Ovary (tissue), 10 donors: ENCODE data around the gene ATP6V0A1. TPM values are rescaled to one million over a fixed set of nuclear protein-coding genes. Genes with fewer than 3 reads are reported as not detected.

Experiments used
- DNase-seq, 5 donors: peaks; one replicate each; pipeline ENCODE4 v3.0.0-alpha.2; 2019 to 2020
- H3K27ac ChIP-seq, 2 donors: fragments of 200-600 bp; one replicate each; pipeline versions ENCODE4 v1.5.1 to v1.8.0; 2019 to 2022
- H3K27me3 ChIP-seq: fragments of 200-600 bp; one replicate; pipeline ENCODE4 v1.8.0; 2022
- H3K36me3 ChIP-seq: fragments of 200-600 bp; sonication (generic); one replicate; pipeline ENCODE4 v1.5.1; 2019
- H3K4me1 ChIP-seq: one replicate; pipeline ENCODE4 v1.8.1; 2013; ENCODE audit warnings: mild to moderate bottlenecking, moderate library complexity; ENCODE audit not compliant: insufficient read depth
- H3K4me3 ChIP-seq: fragments of 200-600 bp; sonication (generic); one replicate; pipeline ENCODE4 v1.5.1; 2017
- H3K9me3 ChIP-seq, 2 donors: fragments of 200-600 bp in 1 of 2; sonication (generic) in 1 of 2; one replicate each; pipeline versions ENCODE4 v1.5.1 to v1.8.1; 2013 to 2019; ENCODE audit warnings: mild to moderate bottlenecking in 1 of 2, moderate library complexity in 1 of 2
- EP300 ChIP-seq: sonication (generic); formaldehyde crosslinking; IDR thresholded peaks from one replicate; pipeline ENCODE4 v1.6.1; 2017; ENCODE audit warnings: antibody characterized with exemption
- POLR2A ChIP-seq: fragments of 450-650 bp; IDR thresholded peaks from one replicate; pipeline ENCODE4 v1.6.1; 2017; ENCODE audit warnings: antibody characterized with exemption, mild to moderate bottlenecking, moderate library complexity
- WGBS, 3 donors: extraction: QIAGEN DNeasy Blood & Tissue Kit in 1 of 3; methylation state at CpG; one replicate each; pipeline versions ENCODE4 v1.1.5 to v1.1.7; 2013 to 2017; 5-methylcytosine and 5-hydroxymethylcytosine counted together
- intact Hi-C, 4 donors: fragments of 100-400 bp; cut with DNase I; formaldehyde crosslinking; loops; one replicate each; pipeline versions ENCODE4 v1.11.0 to v1.15.1; 2022 to 2023
- long read RNA-seq, 3 donors: library from polyadenylated mRNA in 2 of 3; unstranded in 2 of 3; transcript quantifications; one replicate each; pipeline ENCODE4 v2.0.0 and lab custom pipeline, GENCODE V29; 2021 to 2026
- polyA plus RNA-seq, 2 donors: library from polyadenylated mRNA; stranded (reverse); fragments of 200-250 nt in 1 of 2; fragments of 350-450 nt in 1 of 2; fragmentation: Illumina TruSeq in 1 of 2; extraction: RNeasy Lipid Tissue Mini Kit (QIAGEN cat#74804) in 1 of 2; gene quantifications; one replicate each; pipeline ENCODE4 v1.2.3, GENCODE V29; 2013 to 2014
- total RNA-seq, 7 donors: library from RNA; depleted of rRNA in 2 of 7; stranded (reverse); fragments of >200 nt in 2 of 7; fragmentation: NEBNext Ultra II Directional in 3 of 7; extraction: Animal tissue kit (Norgen Biotek cat#: 25700) in 3 of 7; gene quantifications; one replicate each; pipeline versions ENCODE4 v1.1.0 to v1.2.4, GENCODE V29; 2016 to 2023
- TF ChIP-seq, protein P1 (sequence below), 3 donors: fragments of 450-650 bp in 2 of 3; fragments of 200-600 bp in 1 of 3; IDR thresholded peaks; one replicate each; pipeline versions ENCODE4 v1.5.1 to v1.8.0; 2016 to 2022; ENCODE audit warnings: antibody characterized with exemption in 3 of 3, mild to moderate bottlenecking in 1 of 3
- donor health status: DM: no; HTN: no; CAD: no; lungs with moderate emphysema.
- donor health status: DM: no; HTN: no; CAD: no.
- donor health status: Bipolar disorder and iron deficiency.
- donor health status: DM: yes; HTN: yes; CAD: no.
- donor health status: DM: no; HTN: no; CAD: no.
- donor health status: DM: yes; HTN: yes; CAD: no.

Gene ATP6V0A1
- total RNA-seq (10 to 100 TPM; 47.6 to 94.1 (median 74.1) TPM), polyA plus RNA-seq (100 to 1,000 TPM in 1 of 2 donors, 10 to 100 TPM in 1; 36.3 to 118 TPM)
- long read RNA-seq, donor 1, full-length matches to known transcripts: 33 of 41 reads
- long read RNA-seq, donor 1, partial matches to known transcripts: 4 of 41 reads
- long read RNA-seq, donor 1, other reads (novel, unspliced or antisense): 4 of 41 reads
- long read RNA-seq, donor 2, full-length matches to known transcripts: 23 of 29 reads
- long read RNA-seq, donor 2, partial matches to known transcripts: 6 of 29 reads
- long read RNA-seq, donor 2, other reads (novel, unspliced or antisense): 0 of 29 reads
- long read RNA-seq, donor 3, full-length matches to known transcripts: 25 of 33 reads
- long read RNA-seq, donor 3, partial matches to known transcripts: 3 of 33 reads
- long read RNA-seq, donor 3, other reads (novel, unspliced or antisense): 5 of 33 reads

DNA sequence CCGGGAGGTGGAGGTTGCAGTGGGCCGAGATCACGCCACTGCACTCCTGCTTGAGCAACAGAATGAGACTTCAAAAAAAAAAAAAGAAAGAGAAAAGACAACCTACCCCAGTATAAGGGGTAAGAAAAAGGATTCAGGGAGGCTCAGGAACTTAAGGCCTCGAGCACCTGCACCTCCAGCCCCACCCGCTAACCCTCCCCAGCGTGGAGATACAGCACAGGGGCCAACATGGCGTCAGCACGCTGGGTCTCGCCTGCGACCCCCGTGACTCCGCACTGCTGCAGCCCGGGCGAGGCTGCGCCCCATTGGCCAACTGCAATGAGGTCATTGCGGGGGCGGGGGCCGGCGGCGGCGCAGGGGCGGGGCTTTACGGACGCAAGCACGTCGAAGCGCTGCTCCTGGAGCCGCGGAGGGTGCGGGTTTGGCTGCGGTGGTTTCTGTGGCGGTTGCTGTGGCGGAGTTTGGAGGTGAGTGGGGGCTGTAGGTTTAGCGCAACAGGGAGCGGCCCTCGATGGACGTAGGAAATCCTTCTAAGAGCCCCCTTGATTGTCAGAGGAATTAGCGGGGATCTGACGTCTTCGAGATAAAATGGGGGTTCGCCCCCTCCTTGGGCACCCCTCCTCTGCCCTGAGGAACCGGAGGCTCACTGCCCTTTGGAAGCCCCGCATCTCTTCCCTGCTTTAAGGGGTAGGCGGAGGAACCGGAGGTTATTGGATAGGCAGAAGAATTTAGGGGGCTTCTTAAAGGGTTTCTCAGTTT, at the start of gene ATP6V0A1:
Gene ATP6V0A1, plus strand, starts transcription at position 382 of the 759 bp plus-strand sequence. CDS start 2,017 bp downstream, outside the sequence.
- Histone ChIP-seq H3K9me3 (no peaks in the 10 kb centered on the region), H3K4me3 (peak within 1 kb of the TSS; percentile 86), H3K27ac (peak within 1 kb of the TSS; percentile 89 to 92), H3K4me1 (peaks cover 7% of the 10 kb centered on the region), H3K36me3 (no peaks in the 10 kb centered on the region), H3K27me3 (no peaks in the 10 kb centered on the region)
- TF ChIP-seq EP300 (peak; percentile 7), POLR2A (peak; percentile 88)
- TF ChIP-seq, protein P1, sequence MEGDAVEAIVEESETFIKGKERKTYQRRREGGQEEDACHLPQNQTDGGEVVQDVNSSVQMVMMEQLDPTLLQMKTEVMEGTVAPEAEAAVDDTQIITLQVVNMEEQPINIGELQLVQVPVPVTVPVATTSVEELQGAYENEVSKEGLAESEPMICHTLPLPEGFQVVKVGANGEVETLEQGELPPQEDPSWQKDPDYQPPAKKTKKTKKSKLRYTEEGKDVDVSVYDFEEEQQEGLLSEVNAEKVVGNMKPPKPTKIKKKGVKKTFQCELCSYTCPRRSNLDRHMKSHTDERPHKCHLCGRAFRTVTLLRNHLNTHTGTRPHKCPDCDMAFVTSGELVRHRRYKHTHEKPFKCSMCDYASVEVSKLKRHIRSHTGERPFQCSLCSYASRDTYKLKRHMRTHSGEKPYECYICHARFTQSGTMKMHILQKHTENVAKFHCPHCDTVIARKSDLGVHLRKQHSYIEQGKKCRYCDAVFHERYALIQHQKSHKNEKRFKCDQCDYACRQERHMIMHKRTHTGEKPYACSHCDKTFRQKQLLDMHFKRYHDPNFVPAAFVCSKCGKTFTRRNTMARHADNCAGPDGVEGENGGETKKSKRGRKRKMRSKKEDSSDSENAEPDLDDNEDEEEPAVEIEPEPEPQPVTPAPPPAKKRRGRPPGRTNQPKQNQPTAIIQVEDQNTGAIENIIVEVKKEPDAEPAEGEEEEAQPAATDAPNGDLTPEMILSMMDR (IDR thresholded peaks at IDR 0.05): peak in 1 of 3 donors; percentile 20
- peak; percentile 93 to 98 (median 97) for DNase-seq
- WGBS, 3 donors: 1% methylated on average over 42 to 45 of the region's 45 CpGs
- intact Hi-C loops: loop anchor here in 1 of 4 donors (5.0 kb wide), 1 partner anchor 64 kb away; no protein-coding TSS in a partner anchor

DNA sequence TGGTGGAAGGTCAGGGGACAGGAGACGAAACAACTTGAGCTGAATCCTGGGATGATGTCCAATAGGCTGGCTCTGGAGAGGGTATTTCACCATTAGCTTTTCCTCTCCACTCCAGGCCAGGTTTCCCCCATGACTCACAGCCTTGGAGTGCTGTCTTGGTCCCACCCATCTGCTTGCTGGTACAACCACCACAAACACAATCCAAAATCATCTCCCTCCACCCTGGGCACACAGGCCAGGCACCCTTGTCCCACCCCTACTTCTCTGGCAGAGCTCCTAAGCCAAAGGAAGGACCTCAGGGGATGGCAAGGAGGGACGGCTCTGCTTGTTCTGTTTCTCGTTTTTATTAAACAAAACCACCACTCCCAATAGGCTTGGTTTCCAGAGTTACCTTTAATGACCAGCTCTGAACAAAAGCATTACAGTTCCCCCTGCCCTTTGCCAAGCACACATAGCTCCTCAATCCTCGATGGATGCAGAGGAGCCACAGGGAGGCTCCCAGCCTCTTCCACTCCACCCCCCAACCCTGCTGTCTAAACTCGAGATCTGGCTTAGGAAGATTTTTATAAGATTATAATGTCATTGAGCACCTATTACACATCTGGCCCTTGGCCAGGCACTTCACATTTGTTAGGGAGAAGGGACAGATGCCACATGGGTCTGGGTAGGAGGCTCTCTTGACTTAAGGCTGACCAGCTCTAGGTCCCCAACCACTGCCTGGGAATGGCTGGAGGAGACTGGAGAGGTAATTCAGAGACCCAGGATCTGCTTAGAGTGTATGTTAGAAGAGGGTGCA, 49.0 kb upstream of the ATP6V0A1 start:
- no peak overlapping the region for H3K4me3 ChIP-seq
- WGBS, 3 donors: 4 to 10% (median 5%) methylated on average over 5 of the region's 5 CpGs
- intact Hi-C loops: loop anchor here in 1 of 4 donors (5.0 kb wide), 1 partner anchor 87 kb away; no protein-coding TSS in a partner anchor

GRCh38 chr17:42410319-42410685, 48.4 kb upstream of the ATP6V0A1 start:
- Histone ChIP-seq H3K27ac (peak overlapping the region; percentile 4 to 75), H3K27me3 (no peaks in the 10 kb centered on the region), H3K9me3 (no peaks in the 10 kb centered on the region), H3K4me3 (no peak overlapping the region), H3K36me3 (no peaks in the 10 kb centered on the region), H3K4me1 (peaks cover 45% of the 10 kb centered on the region)
- intact Hi-C loops: no loop called here
- 23 to 26% (median 26%) methylated on average over 5 of the region's 5 CpGs for WGBS, 3 donors
- DNase-seq: no peak
- TF ChIP-seq, protein P1 (IDR thresholded peaks at IDR 0.05): no peak
- no peak for TF ChIP-seq EP300
- TF ChIP-seq POLR2A: no peak

More for the DNA sequence above, 49.0 kb upstream of the ATP6V0A1 start:
- DNase-seq: peak; percentile 56 to 84 (median 68)
- H3K27me3 ChIP-seq: no peaks in the 10 kb centered on the region
- H3K4me1 ChIP-seq: peaks cover 42% of the 10 kb centered on the region
- TF ChIP-seq EP300: no peak
- TF ChIP-seq, protein P1 (IDR thresholded peaks at IDR 0.05): no peak
- H3K36me3 ChIP-seq: no peaks in the 10 kb centered on the region
- peak overlapping the region; percentile 4 to 75 for H3K27ac ChIP-seq
- H3K9me3 ChIP-seq: no peaks in the 10 kb centered on the region

GRCh38 chr17:42411361-42411760, 47.3 kb upstream of the ATP6V0A1 start:
- TF ChIP-seq EP300 (no peak), POLR2A (no peak)
- TF ChIP-seq, protein P1 (IDR thresholded peaks at IDR 0.05): no peak
- Histone ChIP-seq H3K36me3 (no peaks in the 10 kb centered on the region), H3K4me3 (no peak overlapping the region), H3K27me3 (no peaks in the 10 kb centered on the region), H3K27ac (peak overlapping the region in 1 of 2 donors; percentile 75), H3K9me3 (no peaks in the 10 kb centered on the region), H3K4me1 (peaks cover 45% of the 10 kb centered on the region)
- intact Hi-C loops: no loop called here
- 22 to 25% (median 23%) methylated on average over 4 of the region's 4 CpGs for WGBS, 3 donors
- DNase-seq: no peak
